ENCODE measurements around the gene HCAR2. TPM values are rescaled to one million over a fixed set of nuclear protein-coding genes. Genes with fewer than 3 reads are reported as not detected.

Gene HCAR2
- total RNA-seq, 1 experiment from 2014 or later = not detected

DNA sequence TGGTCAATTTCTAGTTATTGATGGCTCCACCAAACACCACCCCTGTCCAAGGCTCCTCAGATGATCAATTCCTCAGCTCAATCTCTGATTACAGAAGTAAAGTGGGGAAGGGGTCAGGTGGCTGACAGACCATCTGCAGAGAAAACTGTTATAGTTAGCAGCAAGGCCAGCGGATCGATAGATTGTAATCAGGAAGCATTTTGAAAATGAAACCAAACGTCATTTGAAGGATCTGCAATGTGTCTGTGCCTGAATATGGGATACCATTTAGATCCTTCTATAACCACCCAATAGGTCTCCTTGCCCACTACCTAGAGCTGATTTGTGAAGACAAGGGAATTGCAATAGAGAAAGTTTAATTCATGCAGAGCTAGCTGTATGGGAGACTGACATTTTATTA is 11.6 kb downstream of the HCAR2 start (continued):
- TF ChIP-seq, protein P1, sequence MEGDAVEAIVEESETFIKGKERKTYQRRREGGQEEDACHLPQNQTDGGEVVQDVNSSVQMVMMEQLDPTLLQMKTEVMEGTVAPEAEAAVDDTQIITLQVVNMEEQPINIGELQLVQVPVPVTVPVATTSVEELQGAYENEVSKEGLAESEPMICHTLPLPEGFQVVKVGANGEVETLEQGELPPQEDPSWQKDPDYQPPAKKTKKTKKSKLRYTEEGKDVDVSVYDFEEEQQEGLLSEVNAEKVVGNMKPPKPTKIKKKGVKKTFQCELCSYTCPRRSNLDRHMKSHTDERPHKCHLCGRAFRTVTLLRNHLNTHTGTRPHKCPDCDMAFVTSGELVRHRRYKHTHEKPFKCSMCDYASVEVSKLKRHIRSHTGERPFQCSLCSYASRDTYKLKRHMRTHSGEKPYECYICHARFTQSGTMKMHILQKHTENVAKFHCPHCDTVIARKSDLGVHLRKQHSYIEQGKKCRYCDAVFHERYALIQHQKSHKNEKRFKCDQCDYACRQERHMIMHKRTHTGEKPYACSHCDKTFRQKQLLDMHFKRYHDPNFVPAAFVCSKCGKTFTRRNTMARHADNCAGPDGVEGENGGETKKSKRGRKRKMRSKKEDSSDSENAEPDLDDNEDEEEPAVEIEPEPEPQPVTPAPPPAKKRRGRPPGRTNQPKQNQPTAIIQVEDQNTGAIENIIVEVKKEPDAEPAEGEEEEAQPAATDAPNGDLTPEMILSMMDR (IDR thresholded peaks at IDR 0.05 in 2 of 3, conservative IDR thresholded peaks at IDR 0.05 in 1 of 3; ENCODE audit: borderline replicate concordance in 1 of 3, insufficient read depth in 1 of 3, low read depth in 2 of 3, low read length in 2 of 3) = no peak
- TF ChIP-seq JUND (IDR thresholded peaks at IDR 0.05) (no peak), TCF7L2 (IDR thresholded peaks at IDR 0.05; ENCODE audit: borderline replicate concordance, extremely low read depth, insufficient read depth, insufficient read length) (no peak), ELF1 (IDR thresholded peaks at IDR 0.05; ENCODE audit: borderline replicate concordance, low read depth) (no peak), EGR1 (IDR thresholded peaks at IDR 0.05; ENCODE audit: low read depth) (no peak)

DNA sequence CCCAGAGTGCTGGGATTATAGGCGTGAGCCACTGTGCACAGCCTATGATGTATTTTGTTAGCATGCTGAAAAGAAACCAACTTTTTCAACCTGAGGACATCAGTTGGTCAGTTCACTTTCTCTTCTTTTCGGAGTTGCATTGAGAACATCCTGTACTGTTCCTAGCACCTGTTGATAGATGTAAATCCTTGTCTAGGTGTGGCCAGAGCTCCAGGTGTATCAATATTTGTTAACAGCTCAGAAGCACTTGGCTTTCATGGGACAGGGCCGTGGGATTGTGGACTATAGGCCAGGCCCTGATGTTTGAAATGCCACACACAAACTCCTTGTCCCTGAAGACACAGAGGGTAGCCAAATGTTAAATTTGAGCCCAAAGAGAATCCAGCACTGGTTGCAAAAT is 14.9 kb downstream of the HCAR2 start:
- intact Hi-C loops (cut with micrococcal nuclease) = no loop called here
- ChIA-PET RAD21 (ENCODE audit: low non-redundant PET in 1 of 2, low total read pairs in 2 of 2, uncharacterized antibody in 2 of 2, unreplicated experiment in 2 of 2) (no interaction called here), CTCF (no interaction called here), POLR2A (no interaction called here)
- Histone ChIP-seq H3K9ac (ENCODE audit: low read length) (no peak overlapping the region), H3K79me2 (ENCODE audit: insufficient read depth, low read length) (no peaks in the 10 kb centered on the region), H3K9me3 (ENCODE audit: control insufficient read depth in 1 of 2, insufficient read depth in 1 of 2, low read depth in 1 of 2, low read length in 2 of 2) (no peaks in the 10 kb centered on the region), H3K9me2 (ENCODE audit: insufficient read depth) (no peaks in the 10 kb centered on the region), H3K27ac (ENCODE audit: low read depth, low read length) (no peak overlapping the region), H3K27me3 (ENCODE audit: insufficient read depth, low read length) (no peaks in the 10 kb centered on the region), H4K20me1 (ENCODE audit: insufficient read depth) (no peaks in the 10 kb centered on the region), H3K4me2 (ENCODE audit: low read length) (no peak overlapping the region), H2AFZ (ENCODE audit: low read depth, low read length, poor library complexity, severe bottlenecking) (no peak overlapping the region), H3K4me1 (ENCODE audit: control insufficient read depth in 1 of 2, insufficient read depth in 2 of 2, low read length in 2 of 2) (no peaks in the 10 kb centered on the region; a peak in 1 of 4 replicates), H3K36me3 (ENCODE audit: control insufficient read depth in 1 of 2, insufficient read depth in 2 of 2, low read length in 2 of 2) (no peaks in the 10 kb centered on the region), H3K4me3 (replicated peaks in 1 of 2; ENCODE audit: low read depth in 1 of 2, low read length in 2 of 2) (no peak overlapping the region)
- no peak for TF ChIP-seq EZH2phosphoT487 (IDR thresholded peaks at IDR 0.05; ENCODE audit: borderline replicate concordance)
- no peak for TF ChIP-seq FOSL1 (IDR thresholded peaks at IDR 0.05; ENCODE audit: low read depth)
- no peak for TF ChIP-seq SIN3A (IDR thresholded peaks at IDR 0.05; ENCODE audit: low read depth)
- no peak for TF ChIP-seq YY1 (IDR thresholded peaks at IDR 0.05; ENCODE audit: extremely low read depth, insufficient replicate concordance, low read depth, low read length)
- BruUV-seq (replicated peaks) = no TSS peak
- no peak for DNase-seq (ENCODE audit: low read depth, low spot score)
- no peak for ATAC-seq

Measured in HCT116 (cell line).